Stimulated activated CD4-positive, alpha-beta T cell treated with anti-CD3 and anti-CD28 coated beads, Interleukin-12 subunit alpha, Interleukin-12 subunit beta, amount 100 ng/mL, for 48 hours (primary cell): Measurements from ENCODE around the gene FES.
A peak's percentile ranks its signal among the peaks of the same experiment; 100 is the strongest.
"Not testable (repeated sequence)": the region's sequence is repeated elsewhere in the genome, so short reads cannot be mapped to it uniquely, and the experiment has no call there.

ENCODE experiments used
- DNase-seq, 3 donors: peaks; one replicate each; pipeline ENCODE4 v3.0.0-alpha.2; 2020; ENCODE audit warnings: low read depth in 2 of 3, low spot score in 1 of 3

Gene FES

GRCh38 chr15:90860942-90861675, 23.2 kb upstream of the FES start:
- no peak for DNase-seq

GRCh38 chr15:90862487-90862886, 21.8 kb upstream of the FES start:
- DNase-seq, result no peak

- no peak for DNase-seq
Measured at GRCh38 chr15:90862964-90863778, 21.1 kb upstream of the FES start.

GRCh38 chr15:90863987-90864386, 20.3 kb upstream of the FES start:
- no peak for DNase-seq

GRCh38 chr15:90864507-90864906, 19.8 kb upstream of the FES start:
- DNase-seq, result no peak

- DNase-seq, result no peak
Measured at GRCh38 chr15:90865702-90866101, 18.6 kb upstream of the FES start.

GRCh38 chr15:90866161-90866715, 18.1 kb upstream of the FES start:
- no peak for DNase-seq

- no peak for DNase-seq
Measured at GRCh38 chr15:90866800-90867199, 17.5 kb upstream of the FES start.

- DNase-seq, result no peak
Measured at GRCh38 chr15:90868261-90868689, 16.0 kb upstream of the FES start, which contains the start of gene FURIN. Gene FURIN, plus strand, starts transcription at chr15:90868588. Its CDS starts 7,153 bp downstream, at chr15:90875741.

GRCh38 chr15:90869140-90869541, 15.2 kb upstream of the FES start:
- no peak for DNase-seq

GRCh38 chr15:90869601-90870353, 14.5 kb upstream of the FES start:
- peak in 2 of 3 donors; percentile 67 to 76 for DNase-seq

GRCh38 chr15:90870354-90871138, 13.8 kb upstream of the FES start:
- no peak for DNase-seq

- no peak for DNase-seq
Measured at GRCh38 chr15:90871139-90871715, 13.1 kb upstream of the FES start.

GRCh38 chr15:90871716-90872485, 12.4 kb upstream of the FES start:
- no peak for DNase-seq

- DNase-seq, result peak in 1 of 3 donors; percentile 58
Measured at GRCh38 chr15:90872486-90873184, 11.7 kb upstream of the FES start.

- DNase-seq, result no peak
Measured at GRCh38 chr15:90873488-90873997, 10.8 kb upstream of the FES start.

GRCh38 chr15:90873998-90874605, 10.2 kb upstream of the FES start:
- DNase-seq, result no peak

- DNase-seq, result not testable (repeated sequence)
Measured at GRCh38 chr15:90874986-90875385, 9.3 kb upstream of the FES start.
